HG03442 (cell line): Measurements from ENCODE around the gene COPB2.

Experiments
- ATAC-seq: cut with Tn5 transposase; IDR thresholded peaks from one replicate; pipeline ENCODE4 v1.9.1; 2021; ENCODE audit warnings: mild to moderate bottlenecking, moderate library complexity; ENCODE audit not compliant: unreplicated experiment

The COPB2 gene

GRCh38 chr3:139309880-139310279 lies 79.6 kb downstream of the COPB2 start:
- no peak for ATAC-seq

GRCh38 chr3:139309061-139309591 lies 80.3 kb downstream of the COPB2 start:
- no peak for ATAC-seq

- ATAC-seq, result no peak
Observed at GRCh38 chr3:139308560-139308959, 80.9 kb downstream of the COPB2 start.

GRCh38 chr3:139307601-139308555 lies 81.6 kb downstream of the COPB2 start:
- ATAC-seq, result no peak
